Vagina (tissue), 2 donors: ENCODE results near the gene BCL11A.

ENCODE experiments used
- CTCF ChIP-seq, 3 experiments: fragments of 450-650 bp in 2 of 3; fragments of 200-600 bp in 1 of 3; sonication (generic) in 1 of 3; IDR thresholded peaks; one replicate each; pipeline ENCODE4 v1.5.1; 2017 to 2019; ENCODE audit warnings: antibody characterized with exemption in 3 of 3, mild to moderate bottlenecking in 2 of 3, moderate library complexity in 2 of 3
- POLR2A ChIP-seq, 2 donors: fragments of 450-650 bp; IDR thresholded peaks; one replicate each; pipeline ENCODE4 v1.6.1; 2017; ENCODE audit warnings: antibody characterized with exemption in 2 of 2, mild to moderate bottlenecking in 2 of 2, moderate library complexity in 2 of 2
- POLR2AphosphoS5 ChIP-seq, 2 donors: sonication (generic); formaldehyde crosslinking; IDR thresholded peaks; one replicate each; pipeline ENCODE4 v1.9.0; 2017; ENCODE audit warnings: antibody characterized with exemption in 2 of 2, mild to moderate bottlenecking in 2 of 2, low read depth in 1 of 2; ENCODE audit not compliant: insufficient read depth in 1 of 2

- TF ChIP-seq CTCF (IDR thresholded peaks at IDR 0.05) (no peak), POLR2A (IDR thresholded peaks at IDR 0.05) (no peak), POLR2AphosphoS5 (IDR thresholded peaks at IDR 0.05; ENCODE audit: insufficient read depth in 1 of 2, low read depth in 1 of 2) (no peak)
Measured at GRCh38 chr2:60495041-60495625, 58.3 kb downstream of the BCL11A start.
